Measurements from ENCODE around the gene TMEM50A.
"Not testable (repeated sequence)": the region's sequence is repeated elsewhere in the genome, so short reads cannot be mapped to it uniquely, and the experiment has no call there.

Gene TMEM50A

DNA sequence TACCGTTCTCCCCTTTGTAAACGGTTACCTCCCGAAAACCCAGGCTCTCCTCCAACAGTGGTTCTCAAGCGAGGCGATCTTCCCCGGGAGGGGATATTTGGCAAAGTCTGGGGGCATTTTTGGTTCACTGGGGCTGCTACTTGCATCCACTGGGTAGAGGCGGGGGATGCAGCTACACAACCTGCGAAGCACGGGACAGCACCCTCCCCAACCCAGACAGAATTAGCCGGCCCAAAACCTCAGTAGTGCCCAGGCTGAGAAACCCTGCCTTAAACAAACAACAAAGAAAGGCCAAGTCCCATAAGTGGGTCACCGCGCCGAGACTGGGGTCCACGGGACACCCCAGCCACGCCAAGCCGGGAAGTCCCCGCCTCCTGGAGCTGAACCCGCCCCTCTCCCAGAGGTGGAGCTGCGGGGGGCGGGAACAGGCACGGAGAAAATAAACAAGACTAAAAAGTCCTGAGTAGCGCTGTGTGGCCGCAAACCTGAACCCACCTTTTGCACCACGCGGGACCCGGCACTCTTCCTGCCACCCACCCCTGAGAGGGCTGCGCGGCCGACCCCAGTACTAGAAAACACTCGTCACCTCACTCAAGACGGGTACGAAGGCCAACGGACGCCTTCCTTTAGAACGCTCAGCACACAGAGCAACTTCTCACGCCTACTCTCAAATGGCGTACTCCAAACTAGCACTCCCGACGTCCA, 499 bp upstream of the TMEM50A start:
- FAIRE-seq = not testable (repeated sequence)

DNA sequence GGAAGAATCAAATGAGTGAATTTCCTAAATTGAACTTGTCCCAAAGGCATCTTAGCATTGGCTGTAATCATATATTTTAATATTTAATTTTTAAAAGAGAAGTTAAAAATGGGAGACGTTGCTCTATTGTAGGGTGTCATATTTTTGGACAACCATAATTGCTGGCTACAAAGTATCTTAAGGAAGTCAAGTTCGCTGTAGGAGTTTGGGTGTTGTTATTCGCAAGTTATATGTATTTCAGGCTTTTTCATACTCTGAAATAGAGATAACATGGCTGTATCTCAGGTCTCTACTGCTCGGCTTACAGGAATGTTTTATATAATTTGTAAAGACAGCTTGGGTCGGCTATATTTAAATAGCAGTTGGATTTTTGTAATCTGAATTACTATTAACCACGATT, 852 bp downstream of the TMEM50A start:
- FAIRE-seq = no peak

DNA sequence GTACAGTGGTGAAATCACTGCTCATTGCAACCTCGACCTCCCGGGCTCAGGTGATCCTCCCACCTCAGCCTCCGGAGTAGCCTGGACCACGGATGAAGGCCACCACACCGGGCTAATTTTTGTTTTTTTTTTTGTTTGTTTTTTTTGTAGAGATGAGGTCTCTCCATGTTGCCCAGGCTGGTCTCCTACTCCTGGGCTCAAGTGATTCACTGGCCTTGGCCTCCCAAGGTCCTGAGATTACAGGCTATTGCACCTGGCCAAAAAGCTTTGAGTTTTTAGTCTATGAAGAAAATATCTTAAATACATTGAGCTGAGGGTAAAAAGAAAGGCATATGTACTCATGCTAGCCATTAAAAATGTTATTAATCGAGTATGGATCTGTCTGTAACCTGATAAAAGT, 3.6 kb downstream of the TMEM50A start:
- no peak for FAIRE-seq

DNA sequence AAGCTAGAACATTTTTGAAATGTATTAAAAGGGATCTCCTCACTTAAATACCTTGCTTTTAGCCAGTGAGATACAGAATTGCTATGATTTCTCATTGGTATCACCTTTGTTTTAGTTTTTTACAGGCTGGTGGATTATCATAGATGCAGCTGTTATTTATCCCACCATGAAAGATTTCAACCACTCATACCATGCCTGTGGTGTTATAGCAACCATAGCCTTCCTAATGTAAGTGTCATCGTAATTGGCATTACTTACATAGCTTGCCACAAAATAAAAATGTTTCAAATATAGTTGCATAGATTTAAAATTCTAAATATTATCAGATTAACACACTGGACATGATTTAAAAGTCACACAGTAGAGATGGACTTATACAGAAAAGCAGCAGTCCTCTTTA, 4.7 kb downstream of the TMEM50A start:
- FAIRE-seq = no peak

DNA sequence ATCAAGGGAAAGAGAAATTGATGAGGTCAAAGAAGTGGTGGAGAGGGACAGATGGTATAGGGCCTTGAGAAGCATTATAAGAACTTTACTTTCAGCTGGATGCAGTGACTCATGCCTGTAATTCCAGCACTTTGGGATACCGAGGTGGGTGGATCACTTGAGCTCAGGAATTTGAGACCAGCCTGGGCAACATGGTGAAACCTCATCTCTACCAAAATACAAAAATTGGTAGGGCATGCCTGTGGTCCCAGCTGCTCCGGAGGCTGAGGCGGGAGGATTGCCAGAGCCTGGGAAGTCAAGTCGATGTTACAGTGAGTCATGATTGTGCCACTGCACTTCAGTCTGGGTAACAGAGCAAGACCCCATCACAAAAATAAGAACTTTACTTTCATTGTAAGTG, 5.7 kb downstream of the TMEM50A start:
- no peak for FAIRE-seq

DNA sequence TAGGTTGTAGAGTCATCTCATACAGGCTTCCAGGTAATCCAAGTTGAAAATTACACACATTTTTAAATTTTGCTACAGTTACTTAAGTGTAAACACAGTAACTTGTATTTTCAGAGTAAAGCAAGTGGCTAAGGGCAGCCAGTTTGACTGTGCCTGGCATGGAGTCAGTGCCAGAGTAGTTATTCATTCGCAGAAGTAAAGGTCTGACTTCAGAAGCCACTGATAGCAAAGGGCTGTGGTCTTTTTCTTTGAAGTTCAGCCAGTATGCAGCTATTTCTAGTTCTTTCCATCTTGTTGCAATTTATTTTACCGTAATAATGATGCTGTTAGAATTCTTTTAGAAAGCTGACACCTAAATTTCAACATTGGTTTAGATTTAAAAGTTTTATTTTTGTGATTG, 9.4 kb downstream of the TMEM50A start:
- no peak for FAIRE-seq

DNA sequence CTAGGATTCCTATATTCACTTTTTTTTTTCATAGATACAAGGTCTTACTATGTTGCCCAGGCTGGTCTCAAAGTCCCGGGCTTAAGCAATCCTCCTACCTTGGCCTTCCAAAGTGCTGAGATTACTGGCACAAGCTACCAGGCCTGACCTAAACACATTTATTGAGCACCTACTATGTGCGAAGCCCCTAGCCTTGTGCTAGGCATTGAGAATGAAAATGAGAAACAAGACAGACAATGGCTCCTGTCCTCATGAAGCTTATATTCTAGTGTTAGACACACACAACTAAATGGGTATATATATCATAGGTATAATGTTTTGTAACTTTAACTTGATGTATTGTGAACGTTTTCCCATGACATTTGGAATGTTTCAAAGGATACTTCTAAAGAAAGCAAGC, 11.5 kb downstream of the TMEM50A start:
- no peak for FAIRE-seq

DNA sequence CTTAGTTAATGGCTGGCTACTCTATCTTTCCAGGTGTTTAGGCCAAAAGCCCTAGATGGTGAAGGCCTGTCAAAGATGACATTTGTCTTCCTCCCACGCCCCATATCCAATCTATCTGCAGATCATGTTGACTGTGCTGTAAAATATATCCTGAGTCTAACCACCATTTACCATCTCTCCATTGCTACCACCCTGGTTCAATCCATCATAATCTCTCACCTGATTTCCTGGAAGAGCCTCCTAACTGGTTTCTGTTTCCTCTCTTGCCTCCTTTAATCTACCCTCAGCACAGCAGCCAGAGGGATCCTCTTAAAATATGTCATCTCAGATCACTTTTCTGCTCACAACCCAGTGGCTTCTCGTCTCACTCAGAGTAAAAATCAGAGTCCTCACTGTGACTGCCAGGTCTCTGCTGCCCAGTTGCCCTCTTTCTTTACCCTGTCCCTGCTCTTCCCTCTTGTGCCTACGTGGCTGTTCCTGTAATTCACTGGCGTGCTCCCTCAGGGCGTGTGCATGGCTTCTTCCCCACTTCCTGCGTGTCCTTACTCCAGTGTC, 17.8 kb downstream of the TMEM50A start:
- no peak for FAIRE-seq

DNA sequence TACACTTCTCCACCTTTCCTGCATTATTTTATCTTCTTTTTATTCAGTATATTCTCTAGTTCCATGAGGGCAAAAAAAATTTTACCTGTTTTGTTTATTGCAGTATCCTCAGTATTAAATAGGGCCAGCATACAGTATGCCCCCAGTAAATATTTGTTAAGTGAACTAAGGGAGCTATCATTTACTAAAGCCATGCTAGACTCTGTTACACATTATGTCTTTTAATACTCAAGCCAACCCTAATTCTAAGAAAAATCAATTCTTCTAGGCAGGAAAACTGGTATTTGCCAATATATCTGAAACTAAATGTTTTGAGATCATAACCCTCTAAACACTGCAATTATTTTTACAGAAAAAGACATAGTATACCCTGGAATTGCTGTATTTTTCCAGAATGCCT, 18.3 kb downstream of the TMEM50A start:
- no peak for FAIRE-seq

DNA sequence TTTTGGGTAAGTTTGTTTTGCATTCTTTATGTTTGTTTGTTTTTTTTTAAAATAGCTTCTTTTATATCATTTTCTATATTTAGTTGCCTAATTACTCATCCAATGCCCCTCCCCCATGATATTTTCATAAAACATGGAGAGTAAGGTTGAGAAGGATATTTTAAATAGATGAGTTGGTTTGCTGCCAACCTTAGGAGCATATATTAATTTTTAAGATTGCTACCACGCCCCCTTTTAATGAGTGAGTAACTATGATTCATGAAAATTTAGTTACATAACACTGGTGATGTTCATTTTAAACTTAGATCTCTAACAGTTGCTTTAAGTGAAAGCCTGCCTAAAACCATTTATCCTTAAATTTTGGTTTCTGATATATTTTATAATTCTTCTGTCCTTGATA, 18.7 kb downstream of the TMEM50A start:
- no peak for FAIRE-seq

DNA sequence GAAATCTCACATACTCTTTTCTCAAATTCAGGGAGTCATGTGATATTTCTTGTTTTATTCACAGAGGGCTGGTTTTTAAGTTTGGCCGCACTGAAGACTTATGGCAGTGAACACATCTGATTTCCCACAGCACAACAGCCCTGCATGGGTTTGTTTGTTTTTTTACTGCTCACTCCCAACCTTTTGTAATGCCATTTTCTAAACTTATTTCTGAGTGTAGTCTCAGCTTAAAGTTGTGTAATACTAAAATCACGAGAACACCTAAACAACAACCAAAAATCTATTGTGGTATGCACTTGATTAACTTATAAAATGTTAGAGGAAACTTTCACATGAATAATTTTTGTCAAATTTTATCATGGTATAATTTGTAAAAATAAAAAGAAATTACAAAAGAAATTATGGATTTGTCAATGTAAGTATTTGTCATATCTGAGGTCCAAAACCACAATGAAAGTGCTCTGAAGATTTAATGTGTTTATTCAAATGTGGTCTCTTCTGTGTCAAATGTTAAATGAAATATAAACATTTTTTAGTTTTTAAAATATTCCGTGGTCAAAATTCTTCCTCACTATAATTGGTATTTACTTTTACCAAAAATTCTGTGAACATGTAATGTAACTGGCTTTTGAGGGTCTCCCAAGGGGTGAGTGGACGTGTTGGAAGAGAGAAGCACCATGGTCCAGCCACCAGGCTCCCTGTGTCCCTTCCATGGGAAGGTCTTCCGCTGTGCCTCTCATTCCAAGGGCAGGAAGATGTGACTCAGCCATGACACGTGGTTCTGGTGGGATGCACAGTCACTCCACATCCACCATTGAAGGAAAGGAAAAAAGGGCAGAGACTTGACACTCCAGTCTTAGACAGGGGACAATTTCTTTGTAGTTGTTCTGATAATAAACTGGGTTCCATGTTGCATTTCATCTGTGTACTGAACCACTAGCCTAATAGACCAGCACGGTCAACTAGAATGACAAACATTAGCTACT, 22.8 kb downstream of the TMEM50A start:
- FAIRE-seq = no peak

DNA sequence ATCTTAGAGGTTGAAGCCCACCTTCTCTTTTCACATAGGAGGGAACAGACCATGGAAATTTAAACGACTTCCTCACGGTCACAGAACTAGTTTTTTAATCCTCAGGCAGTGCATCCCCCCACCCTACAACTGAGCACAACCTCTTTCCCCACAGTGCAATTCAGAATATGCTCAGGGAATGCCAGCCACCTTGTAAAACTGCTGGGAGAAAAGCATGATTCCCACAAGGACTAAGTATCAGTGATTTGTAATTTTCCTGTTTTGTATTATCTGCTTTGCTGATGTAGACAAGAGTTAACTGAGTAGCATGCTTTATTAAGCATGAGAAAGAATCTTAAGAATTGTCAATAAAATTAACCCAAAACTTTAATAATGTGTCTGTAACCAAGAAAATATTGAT, 23.8 kb downstream of the TMEM50A start:
- no peak for FAIRE-seq

DNA sequence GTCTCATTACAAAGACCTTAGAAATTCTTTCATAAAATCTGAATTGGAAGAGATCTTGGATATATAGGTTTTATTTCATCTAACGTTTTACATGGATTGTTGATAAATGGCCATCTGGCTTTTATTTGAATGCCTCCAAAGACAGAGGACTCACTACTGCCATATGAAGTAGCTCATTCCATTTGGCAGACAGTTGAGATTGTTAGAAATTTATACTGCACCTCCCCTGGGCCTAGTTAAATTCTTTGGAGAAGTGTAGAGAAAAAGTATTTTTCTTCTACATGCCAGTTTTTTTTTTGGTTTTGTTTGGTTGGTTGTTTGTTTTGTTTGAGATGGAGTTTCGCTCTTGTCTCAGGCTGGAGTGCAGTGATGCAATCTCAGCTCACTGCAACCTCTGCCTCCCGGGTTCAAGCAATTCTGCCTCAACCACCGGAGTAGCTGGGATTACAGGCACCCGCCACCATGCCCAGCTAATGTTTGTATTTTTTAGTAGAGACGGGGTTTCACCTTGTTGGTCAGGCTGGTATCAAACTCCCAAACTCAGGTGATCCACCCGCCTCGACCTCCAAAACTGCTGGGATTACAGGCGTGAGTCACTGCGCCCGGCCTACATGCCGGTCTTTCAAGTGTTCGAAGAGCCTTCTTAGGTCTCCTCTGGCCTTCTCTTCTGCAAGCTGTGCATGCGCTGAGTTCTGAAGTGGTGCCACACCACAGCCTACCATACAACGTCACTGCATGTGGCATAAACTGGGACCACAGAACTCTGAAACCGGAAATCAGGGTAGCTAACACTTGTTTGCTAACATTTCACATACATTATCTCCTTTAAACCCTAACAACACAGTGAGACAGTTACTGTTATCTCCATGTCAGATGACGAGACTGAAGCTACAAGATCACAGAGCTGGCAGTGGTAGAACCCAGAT, 24.8 kb downstream of the TMEM50A start:
- FAIRE-seq = not testable (repeated sequence)

DNA sequence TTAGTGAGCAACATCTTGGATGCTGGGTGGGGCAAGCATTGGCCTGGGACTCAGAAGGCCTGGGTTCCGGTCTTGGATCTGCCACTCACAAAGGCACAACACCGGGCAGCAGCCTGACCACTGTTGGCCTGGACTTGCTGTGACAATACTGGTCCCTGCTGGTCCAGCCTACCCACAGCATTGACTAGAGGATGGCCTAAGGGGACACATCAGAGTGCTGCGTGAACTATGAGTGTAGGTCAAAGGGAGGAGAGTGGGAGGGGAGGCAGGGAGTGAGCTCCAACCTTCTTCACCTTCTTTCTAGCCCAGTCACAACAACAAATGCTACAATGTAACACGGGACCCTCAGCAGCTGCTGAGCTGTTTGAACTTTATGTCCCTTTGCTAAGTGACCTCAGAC, 31.1 kb downstream of the TMEM50A start:
- FAIRE-seq = no peak

DNA sequence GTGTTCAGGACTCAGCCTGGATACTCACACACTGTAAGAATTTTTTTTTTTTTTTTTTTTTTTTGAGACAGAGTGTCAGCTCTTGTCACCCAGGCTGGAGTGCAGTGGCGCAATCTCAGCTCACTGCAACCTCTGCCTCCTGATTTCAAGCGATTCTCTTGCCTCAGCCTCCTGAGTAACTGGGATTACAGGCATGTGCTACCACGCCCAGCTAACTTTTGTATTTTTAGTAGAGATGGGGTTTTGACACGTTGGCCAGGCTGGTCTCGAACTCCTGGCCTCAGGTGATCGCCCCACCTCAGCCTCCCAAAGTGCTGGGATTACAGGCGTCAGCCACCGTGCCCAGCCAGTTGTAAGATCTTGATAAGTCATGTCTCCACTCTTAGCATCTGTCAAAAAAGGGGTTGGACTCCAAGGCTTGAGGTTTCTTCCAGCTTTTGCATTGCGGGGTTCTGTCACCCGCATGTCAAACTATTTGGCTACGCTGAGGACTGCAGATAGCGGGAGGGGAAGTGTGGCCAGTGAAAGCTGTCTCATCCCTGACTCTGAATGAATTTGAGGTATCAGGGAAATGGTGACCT, 31.6 kb downstream of the TMEM50A start:
- FAIRE-seq = not testable (repeated sequence)

DNA sequence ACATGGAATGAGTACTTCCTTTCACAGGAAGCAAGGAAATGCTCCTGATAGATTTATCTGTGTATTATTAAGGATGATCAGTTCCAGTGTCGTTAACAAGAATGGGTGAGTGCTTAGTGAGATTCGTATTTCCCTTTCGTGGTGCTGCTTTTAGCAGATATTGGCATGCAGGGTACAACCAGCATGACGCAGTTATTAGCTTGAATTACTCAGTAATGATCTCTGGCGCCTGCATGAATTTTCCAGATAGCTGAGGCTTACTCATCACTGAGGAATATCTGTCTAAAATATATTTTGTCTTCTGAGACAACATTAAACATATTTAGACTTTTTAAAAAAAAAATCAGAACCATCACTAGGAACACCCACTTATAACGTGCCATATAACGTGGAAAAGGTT, 33.6 kb downstream of the TMEM50A start:
- FAIRE-seq = not testable (repeated sequence)

DNA sequence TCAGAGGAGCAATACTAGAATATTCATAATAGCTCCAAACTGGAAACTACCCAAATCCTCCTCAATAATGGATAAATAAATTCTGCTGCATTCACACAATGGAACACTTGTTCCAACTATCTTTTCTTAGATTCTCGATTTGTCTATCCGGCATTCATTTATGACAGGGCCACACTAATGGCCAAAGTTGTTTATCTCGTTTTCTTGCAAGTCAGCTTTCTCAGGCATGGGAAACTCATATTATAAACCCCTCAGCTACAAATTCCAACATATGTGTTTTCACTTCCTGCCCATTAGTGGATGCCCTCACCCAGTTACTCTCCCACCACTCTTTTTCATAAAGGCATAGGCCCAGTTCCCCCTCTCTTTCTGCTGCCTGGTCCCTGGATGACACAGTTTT, 40.2 kb downstream of the TMEM50A start:
- FAIRE-seq = not testable (repeated sequence)

DNA sequence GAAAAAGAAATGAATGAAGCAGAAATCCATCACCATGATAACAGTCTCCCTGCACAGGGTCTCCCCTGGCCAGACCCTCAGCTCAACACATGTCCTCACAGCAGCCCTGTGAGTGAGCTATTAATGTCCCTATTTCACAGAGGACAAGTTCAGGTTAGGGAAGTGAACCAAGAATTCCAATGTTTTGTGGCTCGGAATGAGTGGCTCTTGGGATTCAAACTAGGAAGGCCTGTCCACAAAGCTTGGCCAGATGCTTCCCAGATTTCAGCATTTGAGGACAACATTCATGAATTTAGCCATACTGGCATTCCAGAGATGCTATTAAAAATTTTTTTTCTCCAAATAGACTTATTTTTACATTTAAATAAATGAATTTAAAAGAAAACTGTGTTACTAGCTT, 44.4 kb downstream of the TMEM50A start:
- not testable (repeated sequence) for FAIRE-seq

DNA sequence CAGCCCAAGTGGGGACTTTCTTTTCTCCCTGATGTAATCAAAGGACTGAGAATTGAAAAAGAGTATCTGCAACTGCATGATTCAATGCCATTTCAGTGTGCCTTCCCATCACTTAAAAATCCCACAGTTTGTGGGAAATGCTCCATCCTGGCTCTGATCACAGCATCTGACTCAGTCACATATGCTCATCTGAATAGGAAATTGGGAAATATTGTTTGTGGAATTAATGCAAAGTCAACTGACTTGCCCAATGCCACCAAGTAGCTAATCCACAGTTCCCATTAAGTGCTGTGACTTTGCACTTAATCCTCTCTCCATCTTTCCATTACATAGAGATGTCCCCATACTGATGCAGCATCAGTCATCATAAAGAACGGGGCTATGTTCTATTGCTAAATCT, 45.0 kb downstream of the TMEM50A start:
- not testable (repeated sequence) for FAIRE-seq

DNA sequence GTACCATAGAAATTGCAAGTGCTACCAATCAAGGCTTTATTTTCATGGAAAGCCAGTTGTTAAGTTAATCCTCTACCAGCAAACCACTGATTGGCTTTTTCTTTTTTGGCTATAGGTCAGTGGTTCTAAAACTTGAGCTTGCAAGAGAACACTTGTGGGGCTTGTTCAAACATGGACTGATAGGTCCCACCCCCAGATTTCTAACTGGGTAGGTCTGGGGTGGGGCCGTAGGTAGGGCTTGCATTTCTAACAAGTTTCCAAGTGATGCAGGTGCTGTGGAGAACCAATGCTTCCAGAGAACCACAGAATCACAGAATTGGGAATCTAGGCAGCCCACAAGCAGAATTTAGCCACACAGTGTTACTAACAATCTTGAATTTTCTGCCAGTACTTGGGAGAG, 45.7 kb downstream of the TMEM50A start:
- not testable (repeated sequence) for FAIRE-seq

DNA sequence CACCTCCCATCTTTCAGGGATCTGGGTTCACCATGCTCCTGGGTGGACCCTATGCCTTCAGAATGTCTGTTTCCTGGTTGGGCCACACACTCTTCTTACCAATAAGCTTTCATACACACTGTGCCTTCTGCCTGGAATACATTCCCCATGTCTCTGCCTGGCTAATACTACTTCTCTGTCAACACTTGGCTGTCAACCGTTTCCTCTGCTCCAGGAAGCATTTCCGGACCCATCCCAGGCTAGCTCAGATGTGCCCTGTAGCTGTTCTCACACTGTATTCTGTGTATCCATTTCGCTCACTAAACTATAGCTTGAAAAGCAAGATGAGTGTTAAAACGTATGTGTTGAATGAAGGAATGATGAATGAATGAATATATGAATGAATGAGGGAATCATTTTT, 49.0 kb downstream of the TMEM50A start:
- FAIRE-seq = not testable (repeated sequence)

DNA sequence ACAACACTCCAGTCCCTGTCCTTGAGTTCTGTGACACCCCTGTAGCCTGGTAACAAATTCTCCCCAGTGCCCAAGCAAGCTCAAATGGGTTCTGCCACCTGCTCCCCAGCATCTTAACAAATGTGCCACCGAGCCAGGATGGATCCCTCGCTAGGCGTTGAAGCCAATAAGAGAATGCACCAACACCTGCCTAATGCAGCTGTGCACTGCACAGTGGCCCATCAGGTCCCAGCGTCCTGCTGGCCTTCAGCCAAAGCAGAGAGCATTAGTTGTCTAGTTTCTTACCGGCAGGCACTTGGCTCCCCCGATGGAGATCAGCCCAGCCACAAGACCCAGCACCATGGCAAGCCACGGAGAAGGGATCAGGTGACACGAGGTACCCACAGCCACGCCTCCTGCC, 50.6 kb downstream of the TMEM50A start:
- FAIRE-seq = not testable (repeated sequence)

All from TTC549 (cell line).